Caco-2 (cell line): Measurements from ENCODE around the gene ASNSD1. TPM values are rescaled to one million over a fixed set of nuclear protein-coding genes. Genes with fewer than 3 reads are reported as not detected.

Experiments
- BruUV-seq: library from RNA; stranded (reverse); fragments of 400-500 nt; replicated peaks from 2 replicates; lab custom pipeline; 2021; lab: Mats Ljungman, UMichigan
- CTCF ChIA-PET: fragments of 300-600 bp; sonication (Branson Sonifier 250); formaldehyde crosslinking; loops from one replicate; lab custom pipeline; 2022; ENCODE audit warnings: antibody characterized with exemption; lab: Charles Lee
- POLR2A ChIA-PET: fragments of 300-600 bp; sonication (Branson Sonifier 250); formaldehyde crosslinking; loops from one replicate; lab custom pipeline; 2022; ENCODE audit warnings: antibody characterized with exemption; lab: Charles Lee
- DNase-seq, 2 experiments: peaks; one replicate each; pipeline versions ENCODE4 v3.0.0 to v3.0.0-alpha.2; 2020 to 2022
- H3K27me3 ChIP-seq: replicated peaks from 2 replicates; pipeline ENCODE4 v1.6.0; 2011; ENCODE audit warnings: low read length; ENCODE audit not compliant: control insufficient read depth, insufficient read depth
- H3K36me3 ChIP-seq: 2 replicates; pipeline ENCODE4 v1.5.1; 2011; ENCODE audit warnings: low read length; ENCODE audit not compliant: control insufficient read depth, insufficient read depth
- H3K4me1 ChIP-seq: fragments of 250-450 bp; sonication (Bioruptor Pico); 2 replicates; pipeline ENCODE4 v1.5.1; 2020; ENCODE audit warnings: mild to moderate bottlenecking
- H3K4me3 ChIP-seq: 2 replicates; pipeline ENCODE4 v1.5.1; 2011; ENCODE audit warnings: low read depth, mild to moderate bottlenecking, control low read depth, low read length
- H3K9me3 ChIP-seq: fragments of 250-450 bp; sonication (Bioruptor Pico); 2 replicates; pipeline ENCODE4 v1.5.1; 2020; ENCODE audit warnings: mild to moderate bottlenecking, moderate library complexity
- H3K27ac Mint-ChIP-seq: one replicate; pipeline ENCODE4 v1.8.0; 2022; ENCODE audit warnings: mixed read lengths; ENCODE audit not compliant: unreplicated experiment
- H3K27me3 Mint-ChIP-seq: one replicate; pipeline ENCODE4 v1.8.0; 2022; ENCODE audit warnings: mixed read lengths; ENCODE audit not compliant: insufficient read depth, unreplicated experiment
- H3K36me3 Mint-ChIP-seq: one replicate; pipeline ENCODE4 v1.8.0; 2022; ENCODE audit warnings: mild to moderate bottlenecking, mixed read lengths; ENCODE audit not compliant: insufficient read depth, unreplicated experiment
- H3K4me1 Mint-ChIP-seq: one replicate; pipeline ENCODE4 v1.8.0; 2022; ENCODE audit warnings: low read depth, mixed read lengths; ENCODE audit not compliant: unreplicated experiment
- H3K4me3 Mint-ChIP-seq: one replicate; pipeline ENCODE4 v1.8.0; 2022; ENCODE audit warnings: mild to moderate bottlenecking, moderate library complexity, mixed read lengths; ENCODE audit not compliant: unreplicated experiment
- H3K9me3 Mint-ChIP-seq: one replicate; pipeline ENCODE4 v1.8.0; 2022; ENCODE audit warnings: mixed read lengths; ENCODE audit not compliant: unreplicated experiment
- CTCF ChIP-seq, 2 experiments: fragments of 200-600 bp in 1 of 2; IDR thresholded peaks; 1 replicate in 1 of 2; 2 replicates in 1 of 2; pipeline versions ENCODE4 v1.5.1 to v1.8.0; 2011 to 2022; ENCODE audit warnings: antibody characterized with exemption in 1 of 2, control low read depth in 1 of 2, inconsistent platforms in 1 of 2, low read depth in 1 of 2, low read length in 1 of 2, mild to moderate bottlenecking in 1 of 2, moderate library complexity in 1 of 2; ENCODE audit not compliant: insufficient read depth in 1 of 2, severe bottlenecking in 1 of 2, unreplicated experiment in 1 of 2
- intact Hi-C: fragments of 100-400 bp; cut with micrococcal nuclease; formaldehyde crosslinking; loops from one replicate; pipeline ENCODE4 v1.10.0; 2022; ENCODE audit not compliant: unreplicated experiment
- total RNA-seq: library from RNA; stranded (reverse); gene quantifications from 2 replicates; pipeline ENCODE4 v1.2.3, GENCODE V29; 2022

Gene ASNSD1
- total RNA-seq, 1 experiment from 2014 or later, result 49.4 TPM

- no peaks in the 10 kb centered on the region for H3K27me3 Mint-ChIP-seq
- no peaks in the 10 kb centered on the region for H3K36me3 ChIP-seq
- POLR2A ChIA-PET, result no interaction called here
- H3K27me3 ChIP-seq, result no peaks in the 10 kb centered on the region
- H3K4me1 Mint-ChIP-seq, result peaks cover 30% of the 10 kb centered on the region
- H3K4me3 Mint-ChIP-seq, result no peak overlapping the region
- TF ChIP-seq CTCF (IDR thresholded peaks at IDR 0.05; ENCODE audit: insufficient read depth in 1 of 2, low read depth in 1 of 2, low read length in 1 of 2, severe bottlenecking in 1 of 2, unreplicated experiment in 1 of 2), result no peak
- H3K9me3 Mint-ChIP-seq, result no peaks in the 10 kb centered on the region
- H3K4me1 ChIP-seq, result peaks cover 29% of the 10 kb centered on the region
- no peaks in the 10 kb centered on the region for H3K9me3 ChIP-seq
- no peak overlapping the region for H3K4me3 ChIP-seq
- H3K27ac Mint-ChIP-seq, result no peak overlapping the region
- intact Hi-C loops, result no loop called here
- DNase-seq, result no peak
- BruUV-seq, result no TSS peak
- H3K36me3 Mint-ChIP-seq, result peaks cover 6% of the 10 kb centered on the region
- CTCF ChIA-PET, result no interaction called here
These were observed 20.3 kb upstream of the ASNSD1 start for GRCh38 chr2:189641002-189641401.

GRCh38 chr2:189641590-189641989, 19.7 kb upstream of the ASNSD1 start:
- no peak overlapping the region for H3K4me3 Mint-ChIP-seq
- H3K4me1 ChIP-seq, result peaks cover 29% of the 10 kb centered on the region
- peaks cover 30% of the 10 kb centered on the region for H3K4me1 Mint-ChIP-seq
- no TSS peak for BruUV-seq
- TF ChIP-seq CTCF (IDR thresholded peaks at IDR 0.05; ENCODE audit: insufficient read depth in 1 of 2, low read depth in 1 of 2, low read length in 1 of 2, severe bottlenecking in 1 of 2, unreplicated experiment in 1 of 2), result no peak
- ChIA-PET CTCF (no interaction called here), POLR2A (no interaction called here)
- no peak overlapping the region for H3K27ac Mint-ChIP-seq
- H3K9me3 Mint-ChIP-seq, result no peaks in the 10 kb centered on the region
- H3K4me3 ChIP-seq, result no peak overlapping the region
- DNase-seq, result no peak
- H3K9me3 ChIP-seq, result no peaks in the 10 kb centered on the region
- H3K27me3 Mint-ChIP-seq, result no peaks in the 10 kb centered on the region
- peaks cover 6% of the 10 kb centered on the region for H3K36me3 Mint-ChIP-seq
- no peaks in the 10 kb centered on the region for H3K27me3 ChIP-seq
- intact Hi-C loops, result no loop called here
- no peaks in the 10 kb centered on the region for H3K36me3 ChIP-seq

GRCh38 chr2:189646521-189646920, 14.7 kb upstream of the ASNSD1 start:
- ChIA-PET CTCF (no interaction called here), POLR2A (no interaction called here)
- no peak overlapping the region for H3K4me3 ChIP-seq
- Mint-ChIP-seq H3K4me3 (no peak overlapping the region), H3K36me3 (no peaks in the 10 kb centered on the region), H3K27ac (no peak overlapping the region), H3K27me3 (no peaks in the 10 kb centered on the region), H3K4me1 (peaks cover 3% of the 10 kb centered on the region), H3K9me3 (peaks cover under 1% of the 10 kb centered on the region)
- BruUV-seq, result no TSS peak
- DNase-seq, result no peak
- TF ChIP-seq CTCF (IDR thresholded peaks at IDR 0.05; ENCODE audit: insufficient read depth in 1 of 2, low read depth in 1 of 2, low read length in 1 of 2, severe bottlenecking in 1 of 2, unreplicated experiment in 1 of 2), result no peak
- peaks cover 4% of the 10 kb centered on the region; the same call in 1 of the 2 replicates for H3K9me3 ChIP-seq
- no peaks in the 10 kb centered on the region for H3K4me1 ChIP-seq
- H3K36me3 ChIP-seq, result no peaks in the 10 kb centered on the region
- no peaks in the 10 kb centered on the region for H3K27me3 ChIP-seq
- intact Hi-C loops, result no loop called here
